CD4-positive, CD25-positive, alpha-beta regulatory T cell (primary cell): ENCODE measurements around the gene COL5A1. TPM values are rescaled to one million over a fixed set of nuclear protein-coding genes. Genes with fewer than 3 reads are reported as not detected.

Experiments used
- ATAC-seq, 2 donors: fragments of 150-1000 bp; cut with Tn5 transposase; one replicate each; pipeline ENCODE4 v1.10.0; 2021; ENCODE audit warnings: low read depth in 2 of 2, moderate number of reproducible peaks in 2 of 2, moderate library complexity in 1 of 2
- DNase-seq, 3 donors: peaks; one replicate each; pipeline versions ENCODE4 v3.0.0 to v3.0.0-alpha.2; 2012 to 2022; ENCODE audit warnings: mixed read lengths in 1 of 3
- H3K27ac ChIP-seq: one replicate; pipeline ENCODE4 v1.7.0; 2013; ENCODE audit warnings: mild to moderate bottlenecking, low read length; ENCODE audit not compliant: insufficient read depth, poor library complexity, severe bottlenecking
- H3K27me3 ChIP-seq: one replicate; pipeline ENCODE4 v1.7.0; 2013; ENCODE audit warnings: low read length; ENCODE audit not compliant: control insufficient read depth, insufficient read depth
- H3K36me3 ChIP-seq: one replicate; pipeline ENCODE4 v1.7.0; 2013; ENCODE audit warnings: mild to moderate bottlenecking, low read length, moderate library complexity; ENCODE audit not compliant: control insufficient read depth, insufficient read depth
- H3K4me1 ChIP-seq: 2 replicates; pipeline ENCODE4 v1.7.0; 2013; ENCODE audit warnings: mild to moderate bottlenecking, low read length; ENCODE audit not compliant: insufficient read depth, control insufficient read depth, poor library complexity, severe bottlenecking
- H3K4me3 ChIP-seq: one replicate; pipeline ENCODE4 v1.7.0; 2013; ENCODE audit warnings: low read depth, mild to moderate bottlenecking, low read length, moderate library complexity
- H3K9me3 ChIP-seq, 2 experiments: 1 replicate in 1 of 2; 2 replicates in 1 of 2; pipeline ENCODE4 v1.7.0; 2013; ENCODE audit warnings: low read length in 2 of 2, mild to moderate bottlenecking in 1 of 2, moderate library complexity in 1 of 2; ENCODE audit not compliant: control insufficient read depth in 2 of 2
- H3K27ac Mint-ChIP-seq, 3 donors: one replicate each; pipeline ENCODE4 v1.8.0; 2020 to 2022; ENCODE audit warnings: mild to moderate bottlenecking in 3 of 3, mixed read lengths in 3 of 3, moderate library complexity in 2 of 3
- H3K27me3 Mint-ChIP-seq: one replicate; pipeline ENCODE4 v1.8.0; 2022; ENCODE audit warnings: mild to moderate bottlenecking, mixed read lengths
- H3K36me3 Mint-ChIP-seq: one replicate; pipeline ENCODE4 v1.8.0; 2020; ENCODE audit warnings: mixed read lengths
- H3K4me1 Mint-ChIP-seq, 4 donors: one replicate each; pipeline ENCODE4 v1.8.0; 2020 to 2022; ENCODE audit warnings: mixed read lengths in 4 of 4, mild to moderate bottlenecking in 1 of 4
- H3K4me3 Mint-ChIP-seq, 4 donors: one replicate each; pipeline ENCODE4 v1.8.0; 2020 to 2022; ENCODE audit warnings: mild to moderate bottlenecking in 4 of 4, mixed read lengths in 4 of 4, moderate library complexity in 3 of 4
- H3K9me3 Mint-ChIP-seq, 7 donors: one replicate each; pipeline ENCODE4 v1.8.0; 2020 to 2022; ENCODE audit warnings: mixed read lengths in 7 of 7, mild to moderate bottlenecking in 3 of 7, moderate library complexity in 2 of 7
- polyA plus RNA-seq, 4 donors: library from polyadenylated mRNA; unstranded; fragments of 300-500 nt; fragmentation: Illumina TruSeq; gene quantifications; one replicate each; pipeline ENCODE4 v1.2.3, GENCODE V29; 2021
- total RNA-seq: library from RNA; stranded (reverse); gene quantifications from one replicate; pipeline ENCODE4 v1.2.3, GENCODE V29; 2022

Gene COL5A1
- total and polyA plus RNA-seq, 5 donors from 2014 or later = 0.02 to 1.7 (median 0.10) TPM; not detected in 2

- Histone ChIP-seq H3K36me3 (no peaks in the 10 kb centered on the region), H3K9me3 (no peaks in the 10 kb centered on the region), H3K4me3 (no peak overlapping the region), H3K4me1 (no peaks in the 10 kb centered on the region), H3K27ac (no peak overlapping the region), H3K27me3 (no peaks in the 10 kb centered on the region)
- Mint-ChIP-seq H3K27ac (no peak overlapping the region), H3K36me3 (no peaks in the 10 kb centered on the region), H3K9me3 (peaks cover 0 to 3% (median 0%) of the 10 kb centered on the region in 7 donors), H3K4me1 (no peaks in the 10 kb centered on the region), H3K27me3 (peaks cover 5% of the 10 kb centered on the region), H3K4me3 (no peak overlapping the region)
- DNase-seq (no peak), ATAC-seq (no peak)
Observed at GRCh38 chr9:134678206-134678605, 36.6 kb downstream of the COL5A1 start.

- no peak for ATAC-seq
- peaks cover 5% of the 10 kb centered on the region for H3K27me3 Mint-ChIP-seq
- no peak overlapping the region for H3K27ac Mint-ChIP-seq
- Histone ChIP-seq H3K27me3 (no peaks in the 10 kb centered on the region), H3K27ac (no peak overlapping the region), H3K36me3 (no peaks in the 10 kb centered on the region), H3K9me3 (no peaks in the 10 kb centered on the region), H3K4me1 (no peaks in the 10 kb centered on the region), H3K4me3 (no peak overlapping the region)
- peaks cover 0 to 3% (median 0%) of the 10 kb centered on the region in 7 donors for H3K9me3 Mint-ChIP-seq
- no peak for DNase-seq
- H3K4me1 Mint-ChIP-seq = no peaks in the 10 kb centered on the region
- H3K4me3 Mint-ChIP-seq = no peak overlapping the region
- no peaks in the 10 kb centered on the region for H3K36me3 Mint-ChIP-seq
Observed at GRCh38 chr9:134678666-134679443, 37.3 kb downstream of the COL5A1 start.

GRCh38 chr9:134679616-134680392 lies 38.2 kb downstream of the COL5A1 start:
- no peaks in the 10 kb centered on the region for H3K36me3 ChIP-seq
- no peaks in the 10 kb centered on the region for H3K4me1 Mint-ChIP-seq
- H3K4me1 ChIP-seq = no peaks in the 10 kb centered on the region
- H3K27ac Mint-ChIP-seq = no peak overlapping the region
- H3K9me3 ChIP-seq = no peaks in the 10 kb centered on the region
- H3K4me3 ChIP-seq = no peak overlapping the region
- no peaks in the 10 kb centered on the region for H3K27me3 ChIP-seq
- peaks cover 5% of the 10 kb centered on the region for H3K27me3 Mint-ChIP-seq
- H3K27ac ChIP-seq = no peak overlapping the region
- no peak overlapping the region for H3K4me3 Mint-ChIP-seq
- ATAC-seq = no peak
- DNase-seq = no peak
- H3K9me3 Mint-ChIP-seq = peaks cover 0 to 3% (median 0%) of the 10 kb centered on the region in 7 donors
- H3K36me3 Mint-ChIP-seq = no peaks in the 10 kb centered on the region

GRCh38 chr9:134680393-134681060 lies 38.9 kb downstream of the COL5A1 start:
- peaks cover 0 to 3% (median 0%) of the 10 kb centered on the region in 7 donors for H3K9me3 Mint-ChIP-seq
- ATAC-seq = no peak

GRCh38 chr9:134681061-134681661 lies 39.6 kb downstream of the COL5A1 start:
- H3K4me3 Mint-ChIP-seq = no peak overlapping the region
- Histone ChIP-seq H3K36me3 (no peaks in the 10 kb centered on the region), H3K9me3 (no peaks in the 10 kb centered on the region), H3K4me3 (no peak overlapping the region), H3K4me1 (no peaks in the 10 kb centered on the region), H3K27ac (no peak overlapping the region), H3K27me3 (no peaks in the 10 kb centered on the region)
- no peaks in the 10 kb centered on the region for H3K4me1 Mint-ChIP-seq
- peaks cover 0 to 3% (median 0%) of the 10 kb centered on the region in 7 donors for H3K9me3 Mint-ChIP-seq
- peaks cover 5% of the 10 kb centered on the region for H3K27me3 Mint-ChIP-seq
- ATAC-seq (no peak), DNase-seq (no peak)
- no peaks in the 10 kb centered on the region for H3K36me3 Mint-ChIP-seq
- no peak overlapping the region for H3K27ac Mint-ChIP-seq

More at GRCh38 chr9:134680393-134681060, 38.9 kb downstream of the COL5A1 start:
- H3K27me3 ChIP-seq = no peaks in the 10 kb centered on the region
- H3K4me1 Mint-ChIP-seq = no peaks in the 10 kb centered on the region
- H3K4me3 Mint-ChIP-seq = no peak overlapping the region
- H3K36me3 Mint-ChIP-seq = no peaks in the 10 kb centered on the region
- no peak overlapping the region for H3K4me3 ChIP-seq
- H3K27me3 Mint-ChIP-seq = peaks cover 5% of the 10 kb centered on the region
- no peak overlapping the region for H3K27ac ChIP-seq
- DNase-seq = no peak
- H3K36me3 ChIP-seq = no peaks in the 10 kb centered on the region
- no peak overlapping the region for H3K27ac Mint-ChIP-seq
- no peaks in the 10 kb centered on the region for H3K9me3 ChIP-seq
- no peaks in the 10 kb centered on the region for H3K4me1 ChIP-seq

GRCh38 chr9:134682026-134682425 lies 40.4 kb downstream of the COL5A1 start:
- Mint-ChIP-seq H3K36me3 (no peaks in the 10 kb centered on the region), H3K9me3 (no peaks in the 10 kb centered on the region)

GRCh38 chr9:134682651-134683364 lies 41.2 kb downstream of the COL5A1 start:
- H3K4me1 ChIP-seq = no peaks in the 10 kb centered on the region
- H3K27ac ChIP-seq = no peak overlapping the region
- no peak overlapping the region for H3K4me3 ChIP-seq
- H3K9me3 ChIP-seq = no peaks in the 10 kb centered on the region
- no peaks in the 10 kb centered on the region for H3K27me3 ChIP-seq
- no peaks in the 10 kb centered on the region for H3K27me3 Mint-ChIP-seq
- DNase-seq (no peak), ATAC-seq (no peak)
- no peak overlapping the region for H3K4me3 Mint-ChIP-seq
- H3K27ac Mint-ChIP-seq = no peak overlapping the region
- H3K36me3 ChIP-seq = no peaks in the 10 kb centered on the region
- H3K36me3 Mint-ChIP-seq = no peaks in the 10 kb centered on the region
- H3K9me3 Mint-ChIP-seq = peaks cover 0 to 1% (median 0%) of the 10 kb centered on the region in 7 donors
- no peaks in the 10 kb centered on the region for H3K4me1 Mint-ChIP-seq

More at GRCh38 chr9:134682026-134682425, 40.4 kb downstream of the COL5A1 start:
- no peak overlapping the region for H3K27ac ChIP-seq
- H3K9me3 ChIP-seq = no peaks in the 10 kb centered on the region
- H3K4me1 Mint-ChIP-seq = no peaks in the 10 kb centered on the region
- no peak for ATAC-seq
- no peak overlapping the region for H3K27ac Mint-ChIP-seq
- H3K27me3 ChIP-seq = no peaks in the 10 kb centered on the region
- H3K36me3 ChIP-seq = no peaks in the 10 kb centered on the region
- DNase-seq = no peak
- no peak overlapping the region for H3K4me3 Mint-ChIP-seq
- H3K4me3 ChIP-seq = no peak overlapping the region
- no peaks in the 10 kb centered on the region for H3K27me3 Mint-ChIP-seq
- H3K4me1 ChIP-seq = no peaks in the 10 kb centered on the region
